ENCODE results near the gene CIITA. TPM values are rescaled to one million over a fixed set of nuclear protein-coding genes. Genes with fewer than 3 reads are reported as not detected.

The CIITA gene
- total RNA-seq, 2 experiments from 2014 or later = 0.12 to 0.29 TPM

DNA sequence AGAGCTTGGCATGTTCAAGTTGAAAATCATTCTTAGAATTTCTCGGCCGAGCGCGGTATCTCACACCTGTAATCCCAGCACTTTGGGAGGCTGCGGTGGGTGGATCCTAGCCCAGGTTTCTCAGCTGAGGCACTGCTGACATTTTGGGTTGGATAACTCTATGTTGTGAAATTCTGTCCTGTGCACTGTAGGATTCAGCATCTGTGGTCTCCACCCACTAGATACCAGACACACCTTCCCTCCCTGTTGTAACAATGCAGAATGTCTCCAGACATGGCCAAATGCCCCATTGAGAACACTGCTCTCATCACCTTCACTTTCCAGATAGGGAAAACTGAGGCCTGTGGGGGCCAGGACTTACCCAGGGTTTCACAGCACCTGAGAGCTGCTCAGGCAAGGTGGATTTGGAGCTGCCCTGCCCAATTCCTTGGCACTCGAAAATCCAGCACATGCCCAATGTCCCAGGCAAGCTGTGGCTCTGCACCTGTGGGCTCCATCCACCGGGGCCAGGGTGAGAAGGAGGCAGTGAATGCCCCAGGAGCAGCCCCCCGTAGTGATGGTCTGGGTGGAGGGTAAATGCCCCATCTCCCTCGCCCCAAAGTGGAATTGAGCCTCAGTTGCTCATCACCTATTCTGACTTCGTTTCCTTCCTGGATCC lies 38.3 kb upstream of the CIITA start:
- no peak overlapping the region for H3K4me3 Mint-ChIP-seq
- no peak for DNase-seq
- no peaks in the 10 kb centered on the region for H3K9me3 Mint-ChIP-seq
- intact Hi-C loops (cut with micrococcal nuclease) = no loop called here
- no peak overlapping the region for H3K27ac Mint-ChIP-seq
- no peaks in the 10 kb centered on the region for H3K36me3 Mint-ChIP-seq (ENCODE audit: low read depth)
- CTCF ChIA-PET = interaction anchor here (0.6 kb wide), 1 partner anchor 127 kb away, joined by 3 read pairs; no protein-coding TSS in a partner anchor
- H3K27me3 Mint-ChIP-seq (ENCODE audit: low read depth) = peaks cover 10% of the 10 kb centered on the region
- H3K4me1 Mint-ChIP-seq (ENCODE audit: low read depth) = no peaks in the 10 kb centered on the region

DNA sequence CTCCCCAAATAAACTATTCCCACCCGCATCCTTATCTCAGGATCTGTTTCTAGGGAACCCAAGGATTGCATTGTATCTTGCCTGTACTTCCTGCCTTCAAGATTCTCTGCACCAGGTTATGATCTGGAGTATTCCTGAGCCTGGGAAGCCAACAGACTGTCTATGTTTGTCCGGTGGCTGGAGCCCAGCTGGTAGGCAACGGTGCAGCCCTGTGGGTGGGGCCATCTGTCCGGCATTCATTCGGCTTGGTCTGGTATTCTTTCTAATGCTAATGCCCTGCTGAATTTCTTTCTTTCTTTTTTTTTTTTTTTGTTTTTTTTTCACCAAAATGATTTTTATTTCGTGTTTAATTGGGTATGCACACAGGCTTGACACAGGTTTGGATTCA lies 37.7 kb upstream of the CIITA start:
- CTCF ChIA-PET = no interaction called here
- no peaks in the 10 kb centered on the region for H3K4me1 Mint-ChIP-seq (ENCODE audit: low read depth)
- no peaks in the 10 kb centered on the region for H3K9me3 Mint-ChIP-seq
- no peak overlapping the region for H3K4me3 Mint-ChIP-seq
- no peak overlapping the region for H3K27ac Mint-ChIP-seq
- intact Hi-C loops (cut with micrococcal nuclease) = no loop called here
- peaks cover 10% of the 10 kb centered on the region for H3K27me3 Mint-ChIP-seq (ENCODE audit: low read depth)
- H3K36me3 Mint-ChIP-seq (ENCODE audit: low read depth) = no peaks in the 10 kb centered on the region
- no peak for DNase-seq

DNA sequence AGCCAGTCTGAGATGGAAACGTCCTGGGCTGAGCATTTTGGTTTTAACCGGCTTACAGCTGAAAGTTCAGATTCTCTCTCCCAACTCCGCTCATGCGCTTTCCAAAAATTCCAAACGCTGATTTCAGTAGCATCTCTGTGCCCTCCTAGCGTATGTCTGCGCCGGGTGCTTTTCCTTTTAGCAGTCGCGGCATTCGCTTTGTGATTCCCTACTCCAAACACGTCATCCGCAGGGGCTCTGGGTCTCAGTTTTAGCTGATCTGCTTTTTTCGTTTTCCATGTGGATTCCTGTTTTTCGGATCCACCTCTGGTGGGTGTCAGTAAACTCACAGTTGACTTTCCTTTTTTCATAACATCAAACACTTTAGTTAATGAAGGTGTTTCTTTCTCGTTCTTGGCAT lies 36.3 kb upstream of the CIITA start:
- CTCF ChIA-PET = no interaction called here
- Mint-ChIP-seq H3K27ac (no peak overlapping the region), H3K36me3 (ENCODE audit: low read depth) (no peaks in the 10 kb centered on the region), H3K4me1 (ENCODE audit: low read depth) (no peaks in the 10 kb centered on the region), H3K9me3 (no peaks in the 10 kb centered on the region), H3K4me3 (no peak overlapping the region), H3K27me3 (ENCODE audit: low read depth) (peaks cover 12% of the 10 kb centered on the region)
- DNase-seq = no peak
- intact Hi-C loops (cut with micrococcal nuclease) = no loop called here

DNA sequence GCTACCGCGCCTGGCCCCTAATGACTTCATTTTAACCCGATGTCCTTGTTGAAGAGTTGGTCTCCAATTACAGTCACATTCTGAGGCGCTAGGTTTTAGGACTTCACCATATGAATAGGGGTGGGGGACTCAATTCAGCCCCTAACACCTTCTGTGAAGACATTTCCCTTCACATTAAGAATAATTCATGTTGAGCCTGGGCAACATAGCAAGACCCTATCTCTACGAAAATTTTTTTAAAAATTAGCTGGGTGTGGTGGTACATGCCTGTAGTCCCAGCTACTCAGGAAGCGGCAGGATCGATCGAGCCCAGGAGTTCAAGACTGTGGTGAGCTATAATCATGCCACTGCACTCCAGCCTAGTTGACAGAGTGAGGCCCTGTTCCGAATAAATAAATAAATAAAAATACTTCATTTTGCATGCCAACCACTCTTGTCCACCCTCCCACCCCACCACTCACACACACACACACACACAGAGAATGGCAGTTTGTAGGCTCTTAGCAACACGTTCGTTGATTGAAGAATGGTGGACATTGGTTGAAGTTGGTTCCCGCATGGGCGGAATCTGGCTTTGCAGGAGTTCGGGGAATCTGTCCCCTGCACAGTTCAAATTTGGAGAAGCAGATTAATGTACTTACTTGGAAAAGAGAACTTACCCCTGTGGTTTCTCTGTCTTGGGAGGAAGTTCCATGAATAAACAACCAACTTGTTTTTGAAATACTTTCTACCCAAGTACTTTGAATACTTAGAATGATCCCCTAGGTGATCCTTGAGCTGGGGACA lies 30.6 kb upstream of the CIITA start:
- intact Hi-C loops (cut with micrococcal nuclease) = no loop called here
- peaks cover 18% of the 10 kb centered on the region for H3K27me3 Mint-ChIP-seq (ENCODE audit: low read depth)

DNA sequence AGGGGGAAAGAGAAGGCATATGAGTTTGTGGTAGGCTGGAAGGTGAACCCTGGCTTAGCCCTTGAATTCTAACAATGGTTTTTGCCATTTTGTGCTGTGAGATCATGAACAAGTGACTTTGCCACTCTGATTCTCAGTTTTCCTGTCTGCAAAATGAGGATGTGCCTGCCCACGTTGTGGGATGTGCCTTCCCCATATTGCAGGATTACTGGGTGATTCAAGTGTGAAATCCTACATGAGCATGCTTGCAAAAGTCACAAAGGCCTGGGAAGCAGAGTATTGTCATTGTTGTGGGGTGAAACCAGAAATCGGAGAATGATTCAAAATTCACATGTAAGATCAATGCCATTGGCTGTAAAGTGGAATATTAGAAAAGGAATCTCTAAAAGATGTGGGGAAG lies 29.8 kb upstream of the CIITA start:
- peaks cover 18% of the 10 kb centered on the region for H3K27me3 Mint-ChIP-seq (ENCODE audit: low read depth)
- no peak overlapping the region for H3K4me3 Mint-ChIP-seq
- intact Hi-C loops (cut with micrococcal nuclease) = no loop called here
- no peaks in the 10 kb centered on the region for H3K9me3 Mint-ChIP-seq
- peaks cover 2% of the 10 kb centered on the region for H3K4me1 Mint-ChIP-seq (ENCODE audit: low read depth)
- DNase-seq = no peak
- no peaks in the 10 kb centered on the region for H3K36me3 Mint-ChIP-seq (ENCODE audit: low read depth)
- no peak overlapping the region for H3K27ac Mint-ChIP-seq
- CTCF ChIA-PET = no interaction called here

More for the DNA sequence above, 30.6 kb upstream of the CIITA start:
- H3K27ac Mint-ChIP-seq = no peak overlapping the region
- CTCF ChIA-PET = no interaction called here
- H3K36me3 Mint-ChIP-seq (ENCODE audit: low read depth) = no peaks in the 10 kb centered on the region
- no peaks in the 10 kb centered on the region for H3K4me1 Mint-ChIP-seq (ENCODE audit: low read depth)
- no peaks in the 10 kb centered on the region for H3K9me3 Mint-ChIP-seq
- no peak overlapping the region for H3K4me3 Mint-ChIP-seq
- no peak for DNase-seq

DNA sequence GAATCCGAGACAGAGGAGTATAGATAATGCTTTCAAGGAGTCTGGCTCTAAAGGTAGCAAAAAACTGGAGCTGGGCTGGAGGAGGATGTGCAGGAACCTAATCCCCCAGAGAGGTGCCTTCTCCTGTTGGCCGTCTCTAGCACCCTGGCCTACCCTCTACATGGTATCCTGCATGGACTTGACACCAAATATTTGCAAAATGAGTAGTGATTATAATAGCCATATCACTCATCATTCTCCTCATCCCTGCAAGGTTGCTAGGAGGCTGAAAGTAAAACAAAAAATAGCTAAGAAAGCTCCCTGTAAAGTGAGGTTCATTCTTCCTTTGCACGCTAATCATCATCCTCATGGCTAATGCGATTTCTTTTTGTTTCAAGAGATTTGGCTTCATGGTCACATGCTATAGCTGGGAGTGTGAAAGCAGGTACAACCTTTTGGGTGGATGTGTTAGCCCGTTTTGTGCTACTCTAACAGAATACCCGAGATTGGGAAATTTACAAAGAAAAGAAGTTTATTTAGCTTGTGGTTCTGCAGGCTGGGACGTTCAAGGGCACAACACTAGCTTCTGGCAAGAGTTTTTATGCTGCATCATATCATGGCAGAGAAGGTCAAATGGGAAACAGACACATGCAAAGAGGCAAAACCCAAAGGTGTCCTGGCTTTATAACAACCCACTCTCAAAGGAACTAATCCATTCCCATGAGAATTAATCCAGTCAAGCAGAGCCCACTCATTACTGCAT lies 27.1 kb upstream of the CIITA start:
- DNase-seq = no peak
- H3K9me3 Mint-ChIP-seq = no peaks in the 10 kb centered on the region
- H3K27ac Mint-ChIP-seq = no peak overlapping the region
- intact Hi-C loops (cut with micrococcal nuclease) = no loop called here
- H3K36me3 Mint-ChIP-seq (ENCODE audit: low read depth) = no peaks in the 10 kb centered on the region
- H3K4me3 Mint-ChIP-seq = no peak overlapping the region
- H3K4me1 Mint-ChIP-seq (ENCODE audit: low read depth) = peaks cover 8% of the 10 kb centered on the region
- peaks cover 18% of the 10 kb centered on the region for H3K27me3 Mint-ChIP-seq (ENCODE audit: low read depth)
- CTCF ChIA-PET = interaction anchor here (0.6 kb wide), 1 partner anchor 19 kb away, joined by 5 read pairs; no protein-coding TSS in a partner anchor

DNA sequence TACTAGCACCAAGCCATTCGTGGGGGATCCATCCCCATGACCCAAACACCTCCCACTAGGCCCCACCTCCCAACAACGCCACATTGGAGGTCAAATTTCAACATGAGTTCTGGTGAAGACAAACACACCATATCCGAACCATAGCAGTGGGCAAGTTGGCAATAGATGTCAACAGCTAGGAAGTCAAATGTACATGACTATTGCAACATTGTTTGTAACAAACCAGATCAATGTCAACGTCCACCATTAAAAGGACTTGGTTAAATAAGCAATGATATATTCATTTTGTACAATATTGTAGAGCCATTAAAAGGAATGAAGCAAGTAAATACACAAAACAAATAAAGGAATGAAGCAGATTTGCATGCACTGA lies 26.5 kb upstream of the CIITA start:
- no peak for DNase-seq
- H3K36me3 Mint-ChIP-seq (ENCODE audit: low read depth) = no peaks in the 10 kb centered on the region
- peaks cover 8% of the 10 kb centered on the region for H3K4me1 Mint-ChIP-seq (ENCODE audit: low read depth)
- intact Hi-C loops (cut with micrococcal nuclease) = no loop called here
- CTCF ChIA-PET = no interaction called here
- peaks cover 13% of the 10 kb centered on the region for H3K27me3 Mint-ChIP-seq (ENCODE audit: low read depth)
- no peak overlapping the region for H3K4me3 Mint-ChIP-seq
- H3K27ac Mint-ChIP-seq = no peak overlapping the region
- no peaks in the 10 kb centered on the region for H3K9me3 Mint-ChIP-seq

DNA sequence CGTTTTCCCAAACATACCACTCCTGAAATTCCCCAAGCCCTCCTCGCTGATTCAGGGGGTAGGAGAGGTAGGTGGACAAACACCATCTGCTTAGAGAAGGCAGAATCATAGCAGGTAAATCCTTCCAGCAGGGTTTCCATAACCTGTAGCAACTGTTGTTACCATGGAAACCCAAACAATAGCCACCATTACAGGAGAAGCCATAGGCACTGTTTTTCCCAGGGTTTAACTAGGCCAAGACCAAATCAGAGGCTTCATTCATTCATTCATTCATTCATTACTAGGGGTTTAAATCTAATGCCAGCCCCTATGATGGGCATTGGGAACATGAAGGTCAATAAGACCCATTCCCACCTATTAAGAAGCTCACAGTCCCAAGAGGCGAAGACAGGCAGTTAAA lies 25.5 kb upstream of the CIITA start:
- CTCF ChIA-PET = no interaction called here
- intact Hi-C loops (cut with micrococcal nuclease) = no loop called here

DNA sequence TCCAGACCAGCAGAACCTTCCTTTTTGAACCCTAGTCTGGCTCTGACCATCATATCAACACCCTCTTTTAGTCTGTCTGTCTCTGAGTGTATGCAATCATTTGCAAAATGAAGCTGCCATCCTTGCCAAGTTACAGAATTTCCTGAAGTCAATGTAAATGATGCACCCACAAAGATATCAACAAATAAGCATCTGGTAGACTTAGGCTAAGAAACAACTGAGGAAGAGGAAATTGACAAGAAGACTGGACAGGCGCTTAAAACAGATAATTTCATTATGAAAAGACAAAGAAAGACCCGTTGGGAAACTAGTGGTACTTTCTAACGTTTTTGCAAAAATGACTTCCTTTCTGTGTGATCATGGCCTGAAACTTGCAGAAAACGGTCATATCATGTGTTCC lies 24.7 kb upstream of the CIITA start:
- H3K4me3 Mint-ChIP-seq = no peak overlapping the region
- no peak overlapping the region for H3K27ac Mint-ChIP-seq
- H3K9me3 Mint-ChIP-seq = no peaks in the 10 kb centered on the region
- no peak for DNase-seq
- intact Hi-C loops (cut with micrococcal nuclease) = no loop called here
- H3K27me3 Mint-ChIP-seq (ENCODE audit: low read depth) = peaks cover 2% of the 10 kb centered on the region
- CTCF ChIA-PET = no interaction called here
- H3K36me3 Mint-ChIP-seq (ENCODE audit: low read depth) = no peaks in the 10 kb centered on the region
- peaks cover 8% of the 10 kb centered on the region for H3K4me1 Mint-ChIP-seq (ENCODE audit: low read depth)

More for the DNA sequence above, 25.5 kb upstream of the CIITA start:
- Mint-ChIP-seq H3K27ac (no peak overlapping the region), H3K9me3 (no peaks in the 10 kb centered on the region), H3K36me3 (ENCODE audit: low read depth) (no peaks in the 10 kb centered on the region), H3K4me1 (ENCODE audit: low read depth) (peaks cover 8% of the 10 kb centered on the region), H3K4me3 (no peak overlapping the region), H3K27me3 (ENCODE audit: low read depth) (peaks cover 9% of the 10 kb centered on the region)
- no peak for DNase-seq

DNA sequence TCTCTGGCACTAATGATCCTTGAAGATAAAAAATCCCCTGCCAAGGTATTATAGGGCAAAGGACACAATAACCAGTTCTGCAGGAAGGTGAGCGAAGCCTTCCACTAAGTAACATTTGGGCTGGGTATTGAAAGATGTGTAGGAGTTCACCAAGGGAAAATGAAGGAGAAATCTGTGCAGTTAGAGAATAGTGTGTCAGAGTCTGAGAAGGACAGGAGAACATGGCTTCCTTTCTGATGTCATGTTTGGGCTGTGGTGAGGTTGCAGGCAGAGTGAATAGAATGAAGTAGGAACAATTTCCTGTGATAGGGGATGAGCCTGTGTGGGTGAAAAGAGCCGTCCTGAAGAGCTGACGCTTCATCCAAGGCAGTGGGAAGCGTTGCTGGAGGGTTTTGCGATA lies 24.1 kb upstream of the CIITA start:
- CTCF ChIA-PET = no interaction called here
- H3K27me3 Mint-ChIP-seq (ENCODE audit: low read depth) = no peaks in the 10 kb centered on the region
- H3K36me3 Mint-ChIP-seq (ENCODE audit: low read depth) = no peaks in the 10 kb centered on the region
- no peak overlapping the region for H3K4me3 Mint-ChIP-seq
- no peak overlapping the region for H3K27ac Mint-ChIP-seq
- peaks cover 8% of the 10 kb centered on the region for H3K4me1 Mint-ChIP-seq (ENCODE audit: low read depth)
- DNase-seq = no peak
- intact Hi-C loops (cut with micrococcal nuclease) = no loop called here
- no peaks in the 10 kb centered on the region for H3K9me3 Mint-ChIP-seq

DNA sequence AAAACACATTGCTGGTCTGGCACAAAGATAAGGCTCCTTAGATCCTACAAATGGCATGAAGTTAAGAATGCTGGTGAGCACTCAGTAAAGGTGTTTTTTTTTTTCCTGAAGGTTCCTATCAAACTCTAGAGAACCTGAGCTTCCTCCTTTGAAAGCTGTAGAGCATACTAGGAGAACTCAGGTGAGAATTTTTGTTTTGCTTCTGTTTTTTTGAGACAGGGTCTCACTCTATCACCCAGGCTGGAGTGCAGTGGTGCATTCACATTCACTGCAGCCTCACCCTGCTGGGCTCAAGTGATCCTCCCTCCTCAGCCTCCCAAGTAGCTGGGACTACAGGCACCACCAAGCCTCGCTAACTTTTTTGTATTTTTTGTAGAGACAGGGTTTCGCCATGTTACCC lies 21.0 kb upstream of the CIITA start:
- CTCF ChIA-PET = no interaction called here

DNA sequence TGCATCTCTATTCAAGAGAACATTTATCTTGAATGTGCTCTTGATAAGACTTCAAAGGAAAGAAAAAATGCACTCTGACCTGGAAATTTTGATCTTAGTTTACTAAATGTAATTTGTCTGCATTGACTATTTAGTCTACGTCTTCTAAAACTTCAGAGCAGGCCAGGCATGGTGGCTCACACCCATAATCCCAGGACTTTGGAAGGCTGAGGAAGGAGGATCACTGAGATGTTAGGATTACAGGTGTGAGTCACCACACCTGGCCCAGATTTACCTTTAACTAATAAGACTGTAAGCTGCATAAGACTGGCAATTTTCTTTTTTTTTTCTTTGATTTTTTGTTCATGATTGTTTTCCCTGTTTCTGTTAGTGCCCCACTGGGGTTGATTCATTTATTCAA lies 18.8 kb upstream of the CIITA start:
- intact Hi-C loops (cut with micrococcal nuclease) = no loop called here
- H3K27ac Mint-ChIP-seq = no peak overlapping the region
- CTCF ChIA-PET = no interaction called here
- peaks cover 5% of the 10 kb centered on the region for H3K27me3 Mint-ChIP-seq (ENCODE audit: low read depth)
- no peaks in the 10 kb centered on the region for H3K4me1 Mint-ChIP-seq (ENCODE audit: low read depth)
- H3K9me3 Mint-ChIP-seq = no peaks in the 10 kb centered on the region
- H3K4me3 Mint-ChIP-seq = no peak overlapping the region
- no peak for DNase-seq
- no peaks in the 10 kb centered on the region for H3K36me3 Mint-ChIP-seq (ENCODE audit: low read depth)

More for the DNA sequence above, 21.0 kb upstream of the CIITA start:
- H3K27ac Mint-ChIP-seq = no peak overlapping the region
- intact Hi-C loops (cut with micrococcal nuclease) = no loop called here
- DNase-seq = no peak
- H3K4me1 Mint-ChIP-seq (ENCODE audit: low read depth) = peaks cover 8% of the 10 kb centered on the region
- H3K36me3 Mint-ChIP-seq (ENCODE audit: low read depth) = no peaks in the 10 kb centered on the region
- no peaks in the 10 kb centered on the region for H3K9me3 Mint-ChIP-seq
- no peaks in the 10 kb centered on the region for H3K27me3 Mint-ChIP-seq (ENCODE audit: low read depth)
- H3K4me3 Mint-ChIP-seq = no peak overlapping the region

DNA sequence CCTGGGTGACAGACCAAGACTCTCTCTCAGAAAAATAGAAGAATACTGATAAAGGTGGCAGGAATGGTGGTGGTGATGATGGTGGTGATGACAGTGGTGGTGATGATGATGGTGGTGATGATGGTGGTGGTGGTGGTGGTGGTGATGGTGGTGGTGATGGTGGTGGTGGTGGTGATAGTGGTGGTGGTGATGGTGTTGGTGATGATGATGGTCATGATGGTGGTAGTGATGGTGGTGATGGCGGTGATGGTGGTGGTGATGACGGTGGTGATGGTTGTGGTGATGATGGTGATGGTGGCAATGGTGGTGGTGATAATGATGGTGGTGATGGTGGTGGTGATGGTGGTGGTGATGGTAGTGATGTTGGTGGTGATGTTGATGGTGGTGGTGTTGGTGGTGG lies 18.0 kb upstream of the CIITA start:
- Mint-ChIP-seq H3K9me3 (no peaks in the 10 kb centered on the region), H3K4me3 (no peak overlapping the region), H3K27me3 (ENCODE audit: low read depth) (peaks cover 9% of the 10 kb centered on the region), H3K36me3 (ENCODE audit: low read depth) (no peaks in the 10 kb centered on the region), H3K4me1 (ENCODE audit: low read depth) (no peaks in the 10 kb centered on the region), H3K27ac (no peak overlapping the region)
- DNase-seq = no peak
- CTCF ChIA-PET = no interaction called here
- intact Hi-C loops (cut with micrococcal nuclease) = no loop called here
